ENCODE measurements around the gene EPN2.
"Not testable (repeated sequence)": the region's sequence is repeated elsewhere in the genome, so short reads cannot be mapped to it uniquely, and the experiment has no call there.

EPN2 gene

GRCh38 chr17:19268611-19269010, 31.4 kb downstream of the EPN2 start:
- DNase-seq (ENCODE audit: low read depth): no peak

- DNase-seq (ENCODE audit: low read depth): no peak
Measured at GRCh38 chr17:19269106-19269505, 31.9 kb downstream of the EPN2 start.

GRCh38 chr17:19269641-19270040, 32.5 kb downstream of the EPN2 start:
- DNase-seq (ENCODE audit: low read depth): no peak

GRCh38 chr17:19270347-19270703, 33.2 kb downstream of the EPN2 start:
- DNase-seq (ENCODE audit: low read depth): no peak

GRCh38 chr17:19270704-19271611, 33.8 kb downstream of the EPN2 start:
- DNase-seq (ENCODE audit: low read depth): no peak

GRCh38 chr17:19271780-19272357, 34.7 kb downstream of the EPN2 start:
- no peak for DNase-seq (ENCODE audit: low read depth)

GRCh38 chr17:19273731-19274130, 36.6 kb downstream of the EPN2 start:
- no peak for DNase-seq (ENCODE audit: low read depth)

GRCh38 chr17:19274893-19275292, 37.7 kb downstream of the EPN2 start:
- no peak for DNase-seq (ENCODE audit: low read depth)

- no peak for DNase-seq (ENCODE audit: low read depth)
Measured at GRCh38 chr17:19275457-19276127, 38.4 kb downstream of the EPN2 start.

- DNase-seq (ENCODE audit: low read depth): not testable (repeated sequence)
Measured at GRCh38 chr17:19278284-19278683, 41.1 kb downstream of the EPN2 start.

GRCh38 chr17:19278729-19279128, 41.6 kb downstream of the EPN2 start:
- no peak for DNase-seq (ENCODE audit: low read depth)

GRCh38 chr17:19281161-19281560, 44.0 kb downstream of the EPN2 start:
- no peak for DNase-seq (ENCODE audit: low read depth)

- no peak for DNase-seq (ENCODE audit: low read depth)
Measured at GRCh38 chr17:19284005-19284959, 47.1 kb downstream of the EPN2 start.

GRCh38 chr17:19285213-19285900, 48.2 kb downstream of the EPN2 start:
- DNase-seq (ENCODE audit: low read depth): no peak

GRCh38 chr17:19286751-19287341, 49.7 kb downstream of the EPN2 start:
- DNase-seq (ENCODE audit: low read depth): no peak

- no peak for DNase-seq (ENCODE audit: low read depth)
Measured at GRCh38 chr17:19287651-19288050, 50.5 kb downstream of the EPN2 start.

- DNase-seq (ENCODE audit: low read depth): no peak
Measured at GRCh38 chr17:19288453-19288852, 51.3 kb downstream of the EPN2 start.

- DNase-seq (ENCODE audit: low read depth): no peak
Measured at GRCh38 chr17:19290066-19290705, 53.0 kb downstream of the EPN2 start.

GRCh38 chr17:19291646-19292376, 54.6 kb downstream of the EPN2 start:
- no peak for DNase-seq (ENCODE audit: low read depth)

- no peak for DNase-seq (ENCODE audit: low read depth)
Measured at GRCh38 chr17:19292377-19292711, 55.2 kb downstream of the EPN2 start.

All from activated T-cell treated with anti-CD3 and anti-CD28 coated beads for 24 hours (primary cell).